HG02678 (cell line): Measurements from ENCODE around the gene ISOC2.
"Not testable (repeated sequence)": the region's sequence is repeated elsewhere in the genome, so short reads cannot be mapped to it uniquely, and the experiment has no call there.

ENCODE experiments used
- ATAC-seq: cut with Tn5 transposase; IDR thresholded peaks from one replicate; pipeline ENCODE4 v1.9.1; 2021; ENCODE audit warnings: mild to moderate bottlenecking, moderate library complexity; ENCODE audit not compliant: unreplicated experiment

ISOC2 gene

GRCh38 chr19:55461259-55461973 lies at the start of gene ISOC2:
Gene ISOC2 (minus strand): TSS chr19:55461642. CDS start chr19:55456486, 5,156 bp downstream.
- peak; percentile 94 for ATAC-seq

GRCh38 chr19:55508120-55508519 lies 46.7 kb upstream of the ISOC2 start:
- no peak for ATAC-seq

- ATAC-seq = no peak
Measured at GRCh38 chr19:55504981-55505380, 43.5 kb upstream of the ISOC2 start.

GRCh38 chr19:55504252-55504603 lies 42.8 kb upstream of the ISOC2 start:
- ATAC-seq = no peak

GRCh38 chr19:55503502-55504251 lies 42.2 kb upstream of the ISOC2 start:
- ATAC-seq = peak; percentile 91

GRCh38 chr19:55503157-55503501 lies 41.7 kb upstream of the ISOC2 start:
- no peak for ATAC-seq

- no peak for ATAC-seq
Measured at GRCh38 chr19:55502197-55502952, 40.9 kb upstream of the ISOC2 start.

- no peak for ATAC-seq
Measured at GRCh38 chr19:55500368-55500952, 39.0 kb upstream of the ISOC2 start.

GRCh38 chr19:55498246-55498840 lies 36.9 kb upstream of the ISOC2 start:
- ATAC-seq = no peak

GRCh38 chr19:55497763-55498162 lies 36.3 kb upstream of the ISOC2 start:
- no peak for ATAC-seq

GRCh38 chr19:55496820-55497219 lies 35.4 kb upstream of the ISOC2 start:
- ATAC-seq = not testable (repeated sequence)

GRCh38 chr19:55495646-55496349 lies 34.4 kb upstream of the ISOC2 start:
- ATAC-seq = no peak

- no peak for ATAC-seq
Measured at GRCh38 chr19:55494172-55494761, 32.8 kb upstream of the ISOC2 start.

- ATAC-seq = no peak
Measured at GRCh38 chr19:55493645-55494171, 32.3 kb upstream of the ISOC2 start.

- ATAC-seq = no peak
Measured at GRCh38 chr19:55493052-55493644, 31.7 kb upstream of the ISOC2 start.

GRCh38 chr19:55492362-55492944 lies 31.0 kb upstream of the ISOC2 start:
- ATAC-seq = no peak

- no peak for ATAC-seq
Measured at GRCh38 chr19:55491546-55492360, 30.3 kb upstream of the ISOC2 start.
